Measurements from ENCODE around the gene DMXL1.

DMXL1 gene

GRCh38 chr5:119264186-119264585, 193.3 kb downstream of the DMXL1 start:
- TF ChIP-seq ZFX (IDR thresholded peaks at IDR 0.05) (no peak), CTCF (conservative IDR thresholded peaks at IDR 0.05) (no peak)
- H3K27ac ChIP-seq, result no peak overlapping the region

DNA sequence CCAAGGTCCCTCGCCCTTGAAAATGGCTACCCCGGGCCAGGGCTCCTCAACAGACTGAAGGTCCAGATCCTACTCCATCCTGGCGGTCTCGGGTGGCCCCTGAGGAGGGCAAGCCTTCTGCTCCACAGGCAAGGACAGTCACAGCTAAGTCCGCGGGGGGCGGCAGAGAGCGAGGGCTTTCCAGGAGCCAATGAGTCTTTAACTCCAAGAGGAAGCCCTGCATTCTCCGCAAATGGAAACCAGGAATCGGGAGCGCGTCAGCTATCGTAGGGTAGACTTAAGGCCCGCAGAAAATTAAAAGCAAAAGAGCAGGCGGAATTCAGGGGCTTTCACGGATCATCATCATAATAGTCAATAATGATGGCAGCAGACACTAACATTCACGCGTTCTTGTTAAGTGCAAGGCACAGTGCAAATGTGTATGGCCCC, 197.1 kb downstream of the DMXL1 start:
- TF ChIP-seq CTCF (conservative IDR thresholded peaks at IDR 0.05), result peak; percentile 35
- no peak for TF ChIP-seq ZFX (IDR thresholded peaks at IDR 0.05)

GRCh38 chr5:119268387-119269060, 197.6 kb downstream of the DMXL1 start:
- TF ChIP-seq ZFX (IDR thresholded peaks at IDR 0.05) (peak; percentile 35; the same call in 1 of the 2 replicates), CTCF (conservative IDR thresholded peaks at IDR 0.05) (no peak)
- H3K27ac ChIP-seq, result peak overlapping the region; percentile 77

More for the DNA sequence above, 197.1 kb downstream of the DMXL1 start:
- H3K27ac ChIP-seq, result peak overlapping the region; percentile 77

DNA sequence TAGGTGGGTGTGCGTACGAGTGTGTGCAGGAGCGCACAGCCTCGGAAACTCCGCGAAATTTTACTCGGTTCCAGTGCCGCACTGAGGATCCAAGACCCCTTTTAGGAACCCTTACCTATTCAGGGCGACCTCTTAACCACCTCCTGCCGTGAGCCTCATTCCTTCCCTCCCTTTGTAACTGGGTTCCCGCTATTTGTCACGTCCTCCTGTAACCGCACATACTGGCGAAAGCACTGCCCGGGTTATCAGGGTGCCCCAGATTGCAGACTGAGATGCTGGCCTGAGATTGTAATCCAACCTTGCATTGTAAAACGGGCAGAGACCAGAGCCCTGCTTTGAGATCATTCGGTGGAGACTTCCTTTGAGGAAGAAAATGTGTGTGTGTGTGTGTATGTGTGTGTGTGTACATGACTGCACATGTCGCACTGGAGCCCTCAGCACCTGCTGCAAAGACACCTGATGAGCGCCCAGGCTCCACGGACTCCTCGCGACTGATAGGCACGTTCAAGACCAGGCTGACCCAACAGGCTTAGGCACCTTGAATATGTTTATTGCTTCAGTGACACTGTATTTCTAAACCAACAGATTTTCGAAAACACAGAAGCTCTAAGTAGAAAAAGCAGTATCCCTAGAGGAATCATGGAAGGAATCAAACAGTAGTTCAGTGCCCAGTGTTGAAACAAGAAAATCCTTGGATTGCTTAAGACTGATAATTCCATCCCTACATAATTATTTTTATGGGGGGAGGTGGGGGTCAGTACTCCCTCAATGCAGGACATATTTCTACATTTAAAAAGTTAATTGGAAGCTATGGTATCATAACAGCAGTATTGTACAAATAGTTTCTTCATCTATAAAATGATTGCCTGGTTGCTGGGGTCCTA, 198.4 kb downstream of the DMXL1 start:
- no peak for TF ChIP-seq CTCF (conservative IDR thresholded peaks at IDR 0.05)
- no peak for TF ChIP-seq ZFX (IDR thresholded peaks at IDR 0.05)
- peak overlapping the region; percentile 77 for H3K27ac ChIP-seq

GRCh38 chr5:119270121-119270565, 199.3 kb downstream of the DMXL1 start:
- peak overlapping the region; percentile 59; the same call in 1 of the 2 replicates for H3K27ac ChIP-seq

DNA sequence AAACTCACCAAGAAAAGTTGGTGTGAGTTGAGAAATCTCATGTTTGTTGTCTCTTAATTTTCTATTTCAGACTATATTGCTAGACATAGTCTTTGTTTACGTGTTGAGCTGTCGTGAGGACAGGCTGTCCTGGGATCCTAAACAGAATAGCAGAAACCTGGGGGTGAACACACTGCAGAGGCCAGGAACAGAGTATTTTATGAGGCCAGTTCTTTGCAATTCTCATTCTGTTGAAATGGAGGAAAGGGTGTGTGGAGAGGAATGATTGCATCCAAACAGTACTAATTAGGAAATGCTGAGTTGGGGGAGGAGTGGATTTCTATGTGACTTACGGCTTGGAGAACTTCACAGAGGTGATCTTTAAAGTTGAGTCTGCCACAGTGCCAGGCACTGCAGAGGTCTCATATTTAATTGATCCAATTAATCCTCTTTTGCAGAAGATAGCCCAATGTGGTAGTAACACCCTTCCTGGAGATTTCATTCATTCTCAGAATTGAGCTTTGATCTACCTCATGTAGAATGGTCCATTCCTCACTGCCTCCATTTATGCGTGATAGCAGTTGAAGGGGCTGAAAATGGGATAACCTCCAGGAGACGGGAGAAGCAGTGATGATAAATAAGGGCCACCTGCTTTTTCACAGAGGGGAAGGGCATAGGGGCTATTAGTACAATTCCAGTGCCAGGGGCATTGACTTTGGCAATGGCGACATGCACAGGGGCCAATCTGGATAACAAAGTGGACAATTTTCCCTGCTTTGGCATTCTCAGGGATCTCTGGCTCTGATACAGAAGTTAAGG, 200.3 kb downstream of the DMXL1 start:
- TF ChIP-seq CTCF (conservative IDR thresholded peaks at IDR 0.05), result no peak
- no peak for TF ChIP-seq ZFX (IDR thresholded peaks at IDR 0.05)
- H3K27ac ChIP-seq, result peak overlapping the region; percentile 71; the same call in 1 of the 2 replicates

More at GRCh38 chr5:119270121-119270565, 199.3 kb downstream of the DMXL1 start:
- TF ChIP-seq CTCF (conservative IDR thresholded peaks at IDR 0.05) (no peak), ZFX (IDR thresholded peaks at IDR 0.05) (no peak)
